Activated CD4-positive, alpha-beta T cell treated with anti-CD3 and anti-CD28 coated beads, Interleukin-2, amount 10 ng/mL, durations not matched to agents 7 days and 5 days (primary cell): ENCODE measurements around the gene COLEC12. TPM values are rescaled to one million over a fixed set of nuclear protein-coding genes. Genes with fewer than 3 reads are reported as not detected.

Source experiments
- CTCF ChIA-PET: fragments of 350-600 bp; sonication (Branson Sonifier 250); formaldehyde crosslinking; loops from one replicate; lab custom pipeline; 2021; ENCODE audit warnings: antibody characterized with exemption; lab: Charles Lee
- POLR2A ChIA-PET: fragments of 350-600 bp; sonication (Branson Sonifier 250); formaldehyde crosslinking; loops from one replicate; lab custom pipeline; 2021; ENCODE audit warnings: antibody characterized with exemption; lab: Charles Lee
- DNase-seq: peaks from one replicate; pipeline ENCODE4 v3.0.0-alpha.2; 2020
- H3K27ac Mint-ChIP-seq: one replicate; pipeline ENCODE4 v1.8.0; 2021; ENCODE audit warnings: mild to moderate bottlenecking, moderate library complexity, mixed read lengths
- H3K27me3 Mint-ChIP-seq: one replicate; pipeline ENCODE4 v1.8.0; 2021; ENCODE audit warnings: mixed read lengths
- H3K36me3 Mint-ChIP-seq: one replicate; pipeline ENCODE4 v1.8.0; 2021; ENCODE audit warnings: low read depth, mixed read lengths
- H3K4me1 Mint-ChIP-seq: one replicate; pipeline ENCODE4 v1.8.0; 2021; ENCODE audit warnings: mixed read lengths
- H3K4me3 Mint-ChIP-seq: one replicate; pipeline ENCODE4 v1.8.0; 2021; ENCODE audit warnings: mild to moderate bottlenecking, moderate library complexity, mixed read lengths
- H3K9me3 Mint-ChIP-seq: one replicate; pipeline ENCODE4 v1.8.0; 2021; ENCODE audit warnings: mixed read lengths
- total RNA-seq, 2 experiments: library from RNA; stranded (reverse); gene quantifications; one replicate each; pipeline ENCODE4 v1.2.3, GENCODE V29; 2021

COLEC12 gene
- total RNA-seq, 2 experiments from 2014 or later = not detected

DNA sequence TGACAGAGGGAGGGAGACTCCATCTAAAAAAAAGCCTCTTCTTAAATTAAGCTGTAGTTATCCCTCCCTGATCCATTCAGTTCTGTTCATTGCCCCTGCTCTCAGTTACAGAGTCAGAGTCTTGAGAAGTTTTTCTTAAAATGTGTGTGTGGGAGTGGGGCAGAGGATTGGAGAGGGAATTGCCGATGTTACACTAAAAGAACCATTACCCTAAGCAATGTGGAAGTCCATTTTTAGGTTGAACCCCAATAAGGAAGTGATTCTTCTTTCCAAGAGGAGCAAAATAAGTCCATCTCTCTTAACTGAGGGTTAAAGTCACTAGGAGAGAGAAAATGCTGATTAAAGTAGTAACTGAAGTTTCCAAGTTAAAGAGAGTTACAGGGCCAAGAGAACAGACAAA, 211.5 kb downstream of the COLEC12 start:
- no peaks in the 10 kb centered on the region for H3K36me3 Mint-ChIP-seq
- POLR2A ChIA-PET = no interaction called here
- no peaks in the 10 kb centered on the region for H3K9me3 Mint-ChIP-seq
- CTCF ChIA-PET = interaction anchor here (0.9 kb wide), 1 partner anchor 8 kb away, joined by 3 read pairs; no protein-coding TSS in a partner anchor
- no peak overlapping the region for H3K27ac Mint-ChIP-seq
- DNase-seq = no peak
- no peaks in the 10 kb centered on the region for H3K4me1 Mint-ChIP-seq
- peaks cover 9% of the 10 kb centered on the region for H3K27me3 Mint-ChIP-seq
- H3K4me3 Mint-ChIP-seq = no peak overlapping the region

GRCh38 chr18:286515-287310, 213.8 kb downstream of the COLEC12 start:
- Mint-ChIP-seq H3K27ac (no peak overlapping the region), H3K4me1 (no peaks in the 10 kb centered on the region), H3K27me3 (peaks cover 7% of the 10 kb centered on the region), H3K9me3 (no peaks in the 10 kb centered on the region), H3K36me3 (no peaks in the 10 kb centered on the region), H3K4me3 (no peak overlapping the region)
- DNase-seq = no peak
- POLR2A ChIA-PET = no interaction called here
- CTCF ChIA-PET = no interaction called here

DNA sequence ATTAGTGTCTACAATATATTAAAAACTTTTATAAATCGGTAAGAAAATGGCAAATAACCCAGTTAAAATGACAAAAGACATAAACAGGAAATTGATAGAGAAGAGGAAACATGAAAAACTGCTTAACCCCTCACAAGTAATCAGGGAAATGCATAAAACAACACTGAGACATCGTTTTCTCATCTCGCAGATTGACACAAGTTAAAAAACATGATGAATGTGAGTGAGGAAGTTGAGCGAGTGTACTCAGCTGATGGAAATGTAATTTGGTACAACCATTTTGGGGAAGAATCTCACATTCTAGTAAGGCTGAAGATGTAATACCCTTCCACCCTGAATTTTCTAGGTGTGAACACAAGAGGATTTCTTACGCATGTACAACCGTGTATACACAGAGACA, 214.7 kb downstream of the COLEC12 start:
- Mint-ChIP-seq H3K4me3 (no peak overlapping the region), H3K4me1 (no peaks in the 10 kb centered on the region), H3K27ac (no peak overlapping the region), H3K9me3 (no peaks in the 10 kb centered on the region), H3K36me3 (no peaks in the 10 kb centered on the region), H3K27me3 (peaks cover 8% of the 10 kb centered on the region)
- ChIA-PET POLR2A (no interaction called here), CTCF (no interaction called here)
- no peak for DNase-seq

DNA sequence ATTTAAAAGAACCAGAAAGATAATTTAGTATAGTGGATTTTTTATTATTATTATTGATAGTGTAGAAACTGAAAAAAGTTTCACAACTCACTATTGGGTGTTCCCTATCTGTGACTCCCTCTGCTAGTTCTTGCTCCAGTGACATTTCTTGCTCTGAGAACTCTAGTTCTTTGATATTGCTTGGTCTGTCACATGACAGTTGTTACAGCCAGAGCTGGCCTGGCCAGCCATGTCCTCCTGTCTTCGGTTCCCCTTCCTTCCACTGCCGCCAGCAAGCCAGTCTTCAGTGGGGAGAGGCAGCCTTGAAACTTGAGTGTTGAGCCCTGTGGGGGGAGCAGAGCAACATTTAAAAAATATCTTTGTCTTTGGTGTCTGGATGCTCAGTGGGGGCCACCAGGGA, 225.0 kb downstream of the COLEC12 start:
- no peak for DNase-seq
- H3K27ac Mint-ChIP-seq = no peak overlapping the region
- no peaks in the 10 kb centered on the region for H3K4me1 Mint-ChIP-seq
- no peaks in the 10 kb centered on the region for H3K36me3 Mint-ChIP-seq
- no peak overlapping the region for H3K4me3 Mint-ChIP-seq
- POLR2A ChIA-PET = no interaction called here
- H3K9me3 Mint-ChIP-seq = peaks cover 4% of the 10 kb centered on the region
- CTCF ChIA-PET = no interaction called here
- no peaks in the 10 kb centered on the region for H3K27me3 Mint-ChIP-seq

DNA sequence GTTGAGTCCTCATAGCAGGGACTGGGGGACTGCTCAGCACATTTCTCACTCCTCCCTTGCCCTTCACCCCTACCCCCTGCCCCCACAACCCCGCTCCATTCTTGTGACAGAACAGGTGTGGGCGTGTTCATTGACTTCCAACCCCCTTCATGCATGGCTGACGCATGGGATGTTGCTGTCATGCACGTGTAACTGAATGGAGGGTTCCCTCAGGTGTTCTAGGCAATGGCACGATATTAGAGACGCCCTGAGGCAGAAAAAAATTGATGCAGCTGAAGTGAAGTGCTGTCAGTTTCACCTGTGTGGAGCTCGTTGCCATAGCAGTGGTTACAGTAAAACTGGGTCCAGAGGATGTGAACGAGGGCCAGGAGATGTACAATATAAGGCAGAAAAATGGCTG, 226.2 kb downstream of the COLEC12 start:
- Mint-ChIP-seq H3K4me1 (peaks cover 7% of the 10 kb centered on the region), H3K9me3 (peaks cover 4% of the 10 kb centered on the region), H3K27ac (no peak overlapping the region), H3K36me3 (no peaks in the 10 kb centered on the region), H3K27me3 (no peaks in the 10 kb centered on the region), H3K4me3 (no peak overlapping the region)
- DNase-seq = no peak
- CTCF ChIA-PET = no interaction called here
- POLR2A ChIA-PET = no interaction called here

DNA sequence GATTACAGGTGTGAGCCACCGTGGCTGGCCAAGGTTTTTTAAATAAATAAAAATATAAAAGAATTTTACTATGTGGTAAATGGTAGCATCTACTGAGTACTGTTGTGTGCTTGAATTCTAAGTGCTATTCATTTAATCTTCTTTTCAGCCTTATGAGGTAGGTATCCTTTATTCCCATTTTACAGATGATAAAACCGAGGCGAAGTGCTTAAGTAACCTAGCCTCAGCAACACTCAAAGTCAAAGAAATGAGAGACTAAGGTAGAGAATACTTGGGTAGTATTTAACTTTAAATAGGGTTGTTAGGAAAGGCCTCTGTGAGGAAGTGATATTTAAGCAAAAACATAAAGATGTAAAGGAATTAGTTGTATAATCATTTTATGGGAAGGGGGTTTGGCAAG, 227.0 kb downstream of the COLEC12 start:
- Mint-ChIP-seq H3K9me3 (peaks cover 4% of the 10 kb centered on the region), H3K27ac (no peak overlapping the region), H3K36me3 (no peaks in the 10 kb centered on the region), H3K4me3 (no peak overlapping the region), H3K27me3 (no peaks in the 10 kb centered on the region), H3K4me1 (peaks cover 15% of the 10 kb centered on the region)
- DNase-seq = no peak
- POLR2A ChIA-PET = no interaction called here
- CTCF ChIA-PET = no interaction called here

- ChIA-PET POLR2A (no interaction called here), CTCF (no interaction called here)
- Mint-ChIP-seq H3K27me3 (no peaks in the 10 kb centered on the region), H3K27ac (no peak overlapping the region), H3K4me1 (peaks cover 17% of the 10 kb centered on the region), H3K4me3 (no peak overlapping the region), H3K36me3 (no peaks in the 10 kb centered on the region), H3K9me3 (peaks cover 4% of the 10 kb centered on the region)
- DNase-seq = no peak
These were observed 227.9 kb downstream of the COLEC12 start for GRCh38 chr18:272650-273049.

GRCh38 chr18:269480-270095, 230.9 kb downstream of the COLEC12 start:
- Mint-ChIP-seq H3K27ac (no peak overlapping the region), H3K4me1 (peaks cover 32% of the 10 kb centered on the region), H3K36me3 (peaks cover 1% of the 10 kb centered on the region), H3K9me3 (no peaks in the 10 kb centered on the region), H3K4me3 (peak overlapping the region; percentile 99), H3K27me3 (no peaks in the 10 kb centered on the region)
- no peak for DNase-seq
- CTCF ChIA-PET = no interaction called here
- POLR2A ChIA-PET = no interaction called here

DNA sequence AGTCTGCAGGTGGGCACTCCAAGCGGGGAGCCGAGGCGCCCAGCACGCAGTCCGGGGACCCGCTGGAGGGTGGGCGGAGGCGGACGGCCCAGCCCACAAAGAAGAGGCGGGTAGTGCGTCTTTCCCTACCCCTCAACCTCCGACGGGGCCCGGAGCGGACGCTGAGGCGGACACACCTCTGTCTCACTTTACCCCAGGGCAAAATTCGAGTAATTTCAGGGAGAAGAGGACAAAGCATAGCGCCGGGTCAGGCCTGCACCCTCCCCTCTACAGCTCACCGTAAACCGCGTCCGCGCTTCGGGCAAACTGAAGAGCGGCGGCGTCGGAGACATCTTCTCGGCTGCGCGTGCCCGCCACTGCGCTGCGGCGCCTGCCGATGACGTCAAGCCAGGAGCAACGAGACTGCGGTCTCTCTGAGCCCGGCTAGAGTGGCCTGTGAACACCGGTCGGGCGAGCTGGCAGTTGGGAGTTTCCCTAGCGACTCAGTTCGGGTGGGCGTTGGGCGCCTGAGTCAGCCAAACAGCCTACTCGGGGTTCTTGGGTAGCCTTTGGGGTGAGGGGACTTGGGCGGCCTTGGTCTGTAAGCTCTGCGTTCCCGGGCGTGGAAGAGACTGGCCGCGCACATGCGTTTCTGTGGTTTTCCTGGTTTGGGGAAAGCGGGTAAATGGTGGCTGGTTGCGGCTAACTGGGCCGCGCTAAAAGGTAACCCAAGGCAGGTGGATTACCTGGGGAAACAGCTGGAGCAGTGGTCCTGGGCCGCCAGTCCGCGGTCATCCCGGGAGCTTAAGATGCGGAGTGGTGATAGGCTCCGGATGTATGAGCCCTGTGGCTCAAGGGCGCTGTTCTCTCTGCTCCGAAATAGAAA, 232.6 kb downstream of the COLEC12 start, which contains the start of gene THOC1:
THOC1 (minus strand) TSS at position 360 of the 865 bp plus-strand sequence; CDS start at position 332, 28 bp downstream.
- Mint-ChIP-seq H3K27ac (peak within 1 kb of the TSS; percentile 99), H3K4me3 (peak within 1 kb of the TSS; percentile 99), H3K36me3 (peaks cover 14% of the 10 kb centered on the region), H3K27me3 (no peaks in the 10 kb centered on the region), H3K4me1 (peaks cover 32% of the 10 kb centered on the region), H3K9me3 (no peaks in the 10 kb centered on the region)
- CTCF ChIA-PET = interaction anchor here (0.5 to 1.4 kb wide), 4 partner anchors 9 to 25 kb away, joined by 3 to 5 read pairs (median 4); no protein-coding TSS in a partner anchor
- peak; percentile 94 for DNase-seq
- POLR2A ChIA-PET = interaction anchor here (0.7 to 1.2 kb wide), 2 partner anchors 14 to 32 kb away, joined by 3 to 4 read pairs; no protein-coding TSS in a partner anchor

DNA sequence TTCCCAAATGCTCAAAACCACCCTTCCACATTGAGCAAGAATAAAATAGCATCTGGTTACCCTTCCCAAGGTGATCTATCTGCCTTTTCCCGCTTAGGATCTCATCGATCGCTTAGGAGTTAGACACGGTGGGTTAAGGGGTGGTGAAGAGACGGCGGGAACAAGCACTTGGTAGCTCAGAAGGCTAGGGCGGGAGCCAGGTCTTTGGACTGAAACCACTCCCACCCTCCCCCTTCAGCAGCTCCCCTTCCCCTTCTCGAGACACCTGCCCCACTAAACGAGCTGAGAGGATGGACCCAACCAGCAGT, 233.2 kb downstream of the COLEC12 start:
- Mint-ChIP-seq H3K27me3 (no peaks in the 10 kb centered on the region), H3K9me3 (no peaks in the 10 kb centered on the region), H3K4me3 (peak overlapping the region; percentile 99), H3K27ac (peak overlapping the region; percentile 99), H3K36me3 (peaks cover 14% of the 10 kb centered on the region), H3K4me1 (peaks cover 32% of the 10 kb centered on the region)
- ChIA-PET POLR2A (interaction anchor here (0.7 to 1.2 kb wide), 2 partner anchors 14 to 32 kb away, joined by 3 to 4 read pairs; no protein-coding TSS in a partner anchor), CTCF (interaction anchor here (1.0 to 1.4 kb wide), 3 partner anchors 8 to 14 kb away, joined by 3 to 5 read pairs (median 5); no protein-coding TSS in a partner anchor)
- DNase-seq = no peak
